GM19372 (cell line): ENCODE results near the gene GPC5.
"Not testable (repeated sequence)": the region's sequence is repeated elsewhere in the genome, so short reads cannot be mapped to it uniquely, and the experiment has no call there.

ENCODE experiments used
- ATAC-seq: cut with Tn5 transposase; IDR thresholded peaks from one replicate; pipeline ENCODE4 v1.9.1; 2021; ENCODE audit warnings: mild to moderate bottlenecking, low read depth, moderate library complexity; ENCODE audit not compliant: unreplicated experiment

GPC5 gene

DNA sequence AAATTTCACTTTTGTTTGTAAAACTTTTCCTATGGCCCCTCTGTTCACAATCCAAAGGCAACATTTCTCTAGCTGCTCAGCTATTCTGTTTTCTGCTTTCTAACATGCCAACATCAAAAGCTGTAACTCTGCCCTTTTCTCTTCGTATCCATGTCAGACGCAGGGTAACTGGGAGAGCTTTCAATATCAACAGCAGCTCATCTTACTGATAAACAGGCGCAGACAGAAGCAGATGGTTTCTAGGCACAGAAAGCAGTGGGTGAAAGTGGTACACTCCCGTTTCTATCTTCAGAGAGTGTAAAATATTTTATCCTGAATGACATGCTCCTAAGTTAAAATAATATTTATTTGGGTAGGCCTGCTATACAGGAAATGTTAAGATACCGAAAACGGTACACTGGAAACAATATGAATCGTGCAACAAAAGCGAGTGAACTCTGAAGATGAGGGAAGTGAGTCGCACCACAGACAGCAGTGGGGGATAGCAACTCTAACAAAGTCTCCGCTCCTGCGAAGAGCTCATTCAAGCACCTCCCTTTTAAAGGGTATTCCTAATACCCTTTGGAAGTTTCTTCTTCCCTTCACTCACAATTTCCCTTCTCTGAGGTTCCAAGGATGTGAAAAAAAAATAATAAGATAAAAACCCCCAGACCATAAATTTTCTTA lies 798.3 kb downstream of the GPC5 start:
- no peak for ATAC-seq

DNA sequence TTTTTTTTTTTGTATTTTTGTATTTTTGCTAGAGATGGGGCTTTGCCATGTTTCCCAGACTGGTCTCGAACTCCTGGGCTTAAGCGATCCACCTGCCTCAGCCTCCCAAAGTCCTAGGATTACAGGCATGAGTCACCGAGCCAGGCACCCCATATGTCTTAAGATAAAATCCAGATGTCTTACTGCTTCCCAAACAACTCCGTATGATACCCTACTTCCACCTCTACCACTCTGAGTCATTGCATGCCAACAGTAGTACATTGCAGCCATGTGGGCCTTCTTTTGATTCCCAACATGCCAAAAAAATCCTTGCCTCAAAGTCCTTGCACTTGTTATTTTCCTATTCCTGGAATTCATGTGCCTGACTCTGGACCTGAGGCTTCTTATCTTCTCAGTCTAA lies 799.2 kb downstream of the GPC5 start:
- ATAC-seq: no peak

- no peak for ATAC-seq
Measured at GRCh38 chr13:92218615-92219014, 820.2 kb downstream of the GPC5 start.

- no peak for ATAC-seq
Measured at GRCh38 chr13:92221916-92222315, 823.5 kb downstream of the GPC5 start.

- ATAC-seq: no peak
Measured at GRCh38 chr13:92224052-92224821, 825.8 kb downstream of the GPC5 start.

GRCh38 chr13:92224825-92225224 lies 826.4 kb downstream of the GPC5 start:
- no peak for ATAC-seq

- no peak for ATAC-seq
Measured at GRCh38 chr13:92225861-92226260, 827.4 kb downstream of the GPC5 start.

GRCh38 chr13:92232871-92233270 lies 834.5 kb downstream of the GPC5 start:
- no peak for ATAC-seq

- ATAC-seq: no peak
Measured at GRCh38 chr13:92251671-92252210, 853.3 kb downstream of the GPC5 start.

GRCh38 chr13:92255526-92255925 lies 857.1 kb downstream of the GPC5 start:
- ATAC-seq: no peak

- no peak for ATAC-seq
Measured at GRCh38 chr13:92256211-92256610, 857.8 kb downstream of the GPC5 start.

- no peak for ATAC-seq
Measured at GRCh38 chr13:92259046-92259445, 860.6 kb downstream of the GPC5 start.

- ATAC-seq: no peak
Measured at GRCh38 chr13:92259523-92259922, 861.1 kb downstream of the GPC5 start.

DNA sequence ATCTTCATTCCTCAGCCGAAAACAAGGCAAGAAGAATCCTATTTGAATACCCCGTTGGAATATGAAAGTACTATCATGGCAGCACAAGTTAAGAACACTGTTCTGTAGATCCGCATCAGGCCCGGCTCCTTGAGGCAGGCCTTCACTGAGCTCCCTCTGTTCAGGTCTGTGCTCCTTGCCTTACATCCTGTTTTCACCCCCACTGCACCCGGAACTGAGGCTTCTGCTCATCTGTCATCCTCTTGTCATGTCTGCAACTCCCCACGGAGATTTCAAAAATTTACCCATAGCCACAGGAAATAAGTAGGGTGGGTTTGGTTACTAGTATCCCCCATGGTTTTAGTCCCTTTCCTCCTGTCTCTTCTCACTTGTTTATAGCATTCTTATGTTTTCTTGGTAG lies 861.9 kb downstream of the GPC5 start:
- no peak for ATAC-seq

DNA sequence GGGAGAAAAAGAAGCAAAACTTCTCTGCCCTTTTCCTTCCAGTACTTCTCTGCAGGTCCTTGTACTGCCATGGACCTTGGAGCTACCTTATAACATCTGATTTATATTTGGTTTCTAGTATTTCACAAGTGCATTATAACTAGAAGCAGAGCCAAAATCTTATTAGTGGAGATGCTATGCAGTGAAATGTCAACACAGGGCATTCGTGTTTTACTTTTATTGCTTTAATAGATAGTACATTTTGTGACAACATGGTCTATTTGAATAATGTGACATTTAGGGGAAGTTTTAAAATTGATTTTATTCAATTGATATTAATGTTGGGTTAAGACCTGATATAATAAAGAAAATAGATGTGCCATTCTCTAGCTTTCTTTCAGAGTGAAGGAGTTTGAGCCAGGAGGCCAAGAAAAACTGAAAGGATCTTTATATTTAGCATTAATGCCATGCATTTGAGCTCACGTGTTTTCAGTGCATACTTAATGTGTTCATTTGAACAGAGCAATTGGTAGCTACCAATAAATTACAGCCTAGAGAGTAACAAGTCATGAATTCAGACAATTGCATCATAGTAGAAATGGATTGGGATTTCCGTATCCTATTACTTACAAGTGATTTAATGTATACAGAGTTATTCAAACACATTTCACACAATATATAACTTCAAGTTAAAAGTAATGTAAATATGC lies 863.8 kb downstream of the GPC5 start:
- no peak for ATAC-seq

DNA sequence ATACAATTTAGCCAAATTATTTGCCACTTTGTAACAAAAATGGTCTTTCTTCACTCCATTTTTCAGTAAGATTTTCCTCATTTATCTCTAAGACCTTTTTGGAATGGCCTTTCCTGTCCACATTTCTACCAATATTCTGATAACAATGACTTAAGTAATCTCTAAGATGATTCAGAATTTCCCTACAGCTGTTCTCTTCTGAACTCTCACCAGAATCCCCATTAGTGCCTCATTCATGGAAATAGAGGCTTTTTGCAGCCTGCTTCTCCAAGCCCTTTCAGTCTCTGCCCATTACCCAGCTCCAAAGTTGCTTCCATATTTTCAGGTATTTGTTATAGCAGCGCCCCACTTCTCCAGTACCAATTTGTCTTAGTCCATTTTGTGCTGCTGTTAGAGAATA lies 867.0 kb downstream of the GPC5 start:
- no peak for ATAC-seq

GRCh38 chr13:92270990-92271389 lies 872.6 kb downstream of the GPC5 start:
- ATAC-seq: no peak

GRCh38 chr13:92272177-92272576 lies 873.8 kb downstream of the GPC5 start:
- ATAC-seq: no peak

DNA sequence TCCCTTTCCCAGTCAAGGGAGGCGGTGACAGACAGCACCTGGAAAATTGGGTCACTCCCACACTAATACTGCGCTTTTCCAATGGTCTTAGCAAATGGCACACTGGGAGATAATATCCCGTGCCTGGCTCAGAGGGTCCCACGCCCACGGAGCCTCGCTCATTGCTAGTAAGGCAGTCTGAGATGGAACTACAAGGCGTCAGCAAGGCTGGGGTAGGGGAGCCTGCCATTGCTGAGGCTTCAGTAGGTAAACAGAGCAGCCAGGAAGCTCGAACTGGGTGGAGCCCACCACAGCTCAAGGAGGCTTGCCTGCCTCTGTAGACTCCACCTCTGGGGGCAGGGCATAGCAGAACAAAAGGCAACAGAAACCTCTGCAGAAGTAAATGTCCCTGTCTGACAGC lies 882.6 kb downstream of the GPC5 start:
- not testable (repeated sequence) for ATAC-seq

- ATAC-seq: not testable (repeated sequence)
Measured at GRCh38 chr13:92290718-92291307, 892.4 kb downstream of the GPC5 start.

DNA sequence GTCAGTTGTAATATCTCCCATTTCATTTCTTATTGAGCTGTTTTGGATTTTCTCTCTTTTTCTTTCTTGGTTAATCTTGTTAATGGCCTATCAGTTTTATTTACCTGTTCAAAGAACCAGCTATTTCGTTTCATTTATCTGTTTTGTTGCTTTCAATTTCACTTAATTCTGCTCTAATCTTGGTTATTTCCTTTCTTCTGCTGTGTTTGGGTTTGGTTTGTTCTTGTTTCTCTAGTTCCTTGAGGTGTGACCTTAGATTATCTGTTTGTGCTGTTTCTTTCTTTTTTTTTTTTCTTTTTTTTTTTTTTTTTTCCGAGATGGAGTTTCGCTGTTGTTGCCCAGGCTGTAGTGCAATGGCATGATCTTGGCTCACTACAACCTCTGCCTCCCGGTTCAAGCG lies 896.1 kb downstream of the GPC5 start:
- not testable (repeated sequence) for ATAC-seq
